ELR (cell line): Measurements from ENCODE around the gene GNG2.

Experiments used
- DNase-seq: peaks from one replicate; pipeline ENCODE4 v3.0.0-alpha.2; 2015; ENCODE audit warnings: low read depth

GNG2 gene

GRCh38 chr14:51894250-51894649 is 33.8 kb downstream of the GNG2 start:
- DNase-seq, result no peak

DNA sequence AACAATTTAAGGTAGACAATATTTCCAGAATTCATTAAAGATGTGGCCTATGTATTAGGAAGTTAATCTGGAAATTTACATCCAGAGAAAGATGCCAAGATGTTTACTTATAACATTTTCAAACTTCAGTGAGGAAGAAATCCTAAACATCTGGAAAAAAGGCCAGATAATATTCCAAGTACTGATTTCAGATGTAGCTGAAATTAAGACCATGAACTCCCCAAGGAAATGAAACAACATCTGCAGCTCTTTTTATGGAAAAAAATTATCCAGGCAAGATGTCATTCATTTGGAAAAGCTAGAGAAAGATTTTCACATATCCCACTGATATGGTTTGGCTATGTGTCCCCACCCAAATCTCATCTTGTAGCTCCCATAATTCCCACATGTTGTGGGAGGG is 35.0 kb downstream of the GNG2 start:
- DNase-seq, result no peak

- no peak for DNase-seq
These were observed 37.5 kb downstream of the GNG2 start for GRCh38 chr14:51897791-51898355.

DNA sequence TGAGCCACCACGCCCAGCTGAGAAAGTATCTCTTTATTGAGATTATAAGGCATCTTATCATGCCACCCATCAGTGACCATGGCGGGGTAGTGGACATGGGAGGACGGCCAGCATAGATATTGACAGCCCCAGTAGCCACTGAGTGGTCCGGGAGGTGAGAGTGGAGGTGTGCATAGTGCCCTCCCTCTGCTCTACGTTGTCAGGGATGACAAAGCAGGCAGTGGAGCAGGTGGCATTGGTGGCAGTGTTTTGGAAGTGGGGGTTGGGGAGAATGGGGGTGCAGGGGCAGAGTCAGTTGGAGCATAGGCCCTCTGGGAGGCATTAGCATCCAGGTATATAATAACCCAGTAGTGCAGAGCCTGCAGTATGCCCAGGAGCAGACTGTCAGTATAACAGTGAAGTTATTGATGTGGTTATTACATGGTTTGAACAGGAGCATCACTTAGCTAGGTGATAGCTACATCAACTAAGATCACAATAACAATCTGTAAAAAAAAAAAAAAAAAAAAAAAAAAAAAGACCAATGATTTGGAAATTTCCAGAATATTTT is 41.1 kb downstream of the GNG2 start:
- DNase-seq, result no peak

DNA sequence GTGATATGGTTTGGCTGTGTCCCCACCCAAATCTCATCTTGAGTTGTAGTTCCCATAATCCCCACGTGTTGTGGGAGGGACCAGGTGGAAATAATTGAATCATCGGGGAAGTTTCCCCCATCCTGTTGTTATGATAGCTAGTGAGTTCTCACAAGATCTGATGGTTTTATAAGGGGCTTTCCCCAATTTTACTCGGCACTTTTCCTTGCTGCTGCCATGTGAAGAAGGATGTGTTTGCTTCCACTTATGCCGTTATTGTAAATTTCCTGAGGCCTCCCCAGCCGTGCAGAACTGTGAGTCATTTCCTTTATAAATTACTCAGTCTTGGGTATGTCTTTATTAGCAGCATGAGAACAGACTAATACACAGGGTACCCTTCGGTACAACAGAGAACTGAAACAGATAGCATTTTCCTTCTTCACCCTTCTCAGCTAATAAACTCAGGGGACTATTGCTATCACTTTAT is 45.3 kb downstream of the GNG2 start:
- DNase-seq, result peak; percentile 90

GRCh38 chr14:51908086-51908485 is 47.7 kb downstream of the GNG2 start:
- peak; percentile 10 for DNase-seq

GRCh38 chr14:51912112-51912786 is 51.8 kb downstream of the GNG2 start:
- DNase-seq, result no peak

DNA sequence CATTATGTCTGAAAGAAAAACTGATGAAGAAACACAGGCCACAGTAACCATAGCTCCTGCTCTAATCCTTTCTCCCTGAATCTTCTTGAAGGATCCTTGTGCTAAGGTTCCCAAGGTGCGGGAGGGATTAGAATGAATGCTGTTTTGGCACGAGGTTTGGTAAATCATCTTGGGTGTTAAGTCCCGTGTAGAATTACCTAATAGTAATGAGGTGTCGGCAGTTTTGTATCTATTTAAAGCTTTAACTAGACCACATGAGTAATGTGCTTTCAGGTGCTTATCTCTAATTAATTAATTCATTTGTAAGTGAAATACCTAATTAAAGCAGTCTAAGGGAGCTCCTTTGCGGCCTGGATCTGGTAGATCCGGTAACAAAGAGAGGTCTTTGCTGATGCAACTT is 53.9 kb downstream of the GNG2 start:
- no peak for DNase-seq

- no peak for DNase-seq
These were observed 56.8 kb downstream of the GNG2 start for GRCh38 chr14:51917193-51917592.

DNA sequence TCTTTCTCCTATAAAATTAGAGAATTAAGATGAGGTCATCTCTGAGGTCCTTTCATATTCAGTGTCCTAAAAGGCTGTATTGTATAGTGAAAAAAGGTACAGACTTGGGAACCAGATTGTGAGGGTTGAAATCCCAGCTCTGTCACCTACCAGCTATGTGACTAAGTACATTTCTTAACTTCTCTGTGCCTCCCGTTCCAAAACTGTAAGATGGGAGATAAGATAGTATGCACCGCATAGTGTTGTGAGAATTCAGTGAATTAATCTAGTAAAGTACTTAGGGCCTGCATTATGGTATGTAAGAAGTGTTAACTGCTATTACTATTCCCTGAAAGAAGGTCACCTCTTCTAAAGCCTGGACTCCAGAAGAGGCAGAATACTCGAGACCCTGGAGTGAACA is 60.6 kb downstream of the GNG2 start:
- no peak for DNase-seq

- no peak for DNase-seq
These were observed 62.2 kb downstream of the GNG2 start for GRCh38 chr14:51922624-51923023.

DNA sequence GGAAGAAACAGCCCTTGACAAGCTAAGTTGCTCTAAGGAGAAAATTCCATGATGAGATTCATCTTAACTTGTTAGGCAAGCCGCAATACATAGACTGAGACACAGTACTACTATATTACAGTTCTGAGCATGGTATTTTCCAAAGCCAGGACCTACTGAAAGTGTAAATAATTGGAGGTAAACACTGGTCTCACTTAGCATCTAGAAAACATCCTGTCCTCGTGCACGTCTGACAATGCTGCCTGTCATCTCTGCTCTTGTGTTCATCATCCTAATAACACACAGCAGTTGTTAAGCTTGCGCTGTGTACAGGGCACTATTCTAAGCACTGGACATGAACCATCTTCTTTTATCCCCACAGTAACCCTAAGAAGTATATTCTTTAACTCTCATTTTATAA is 64.2 kb downstream of the GNG2 start:
- no peak for DNase-seq

GRCh38 chr14:51925980-51926379 is 65.6 kb downstream of the GNG2 start:
- no peak for DNase-seq

DNA sequence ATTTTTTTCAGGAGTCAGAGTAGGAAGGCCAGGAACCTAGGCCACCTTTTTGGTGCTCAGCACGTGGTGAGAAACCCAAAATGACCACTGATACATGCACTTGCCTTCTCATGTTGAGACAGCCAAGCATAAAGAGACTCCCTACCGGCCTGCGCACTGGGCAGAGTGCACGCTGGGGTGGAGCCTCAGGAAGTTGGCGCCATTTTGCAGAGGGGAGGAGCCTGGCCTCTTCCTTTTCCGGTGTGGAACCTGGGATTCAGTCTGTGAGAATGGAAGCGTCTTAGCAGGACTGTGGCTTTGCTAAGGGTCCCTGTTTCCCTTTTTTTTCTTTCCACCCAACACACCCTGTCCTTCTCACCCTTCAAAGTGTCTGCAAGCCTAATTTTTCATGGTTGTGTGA is 66.0 kb downstream of the GNG2 start:
- no peak for DNase-seq

- no peak for DNase-seq
These were observed 68.2 kb downstream of the GNG2 start for GRCh38 chr14:51928568-51928967.

DNA sequence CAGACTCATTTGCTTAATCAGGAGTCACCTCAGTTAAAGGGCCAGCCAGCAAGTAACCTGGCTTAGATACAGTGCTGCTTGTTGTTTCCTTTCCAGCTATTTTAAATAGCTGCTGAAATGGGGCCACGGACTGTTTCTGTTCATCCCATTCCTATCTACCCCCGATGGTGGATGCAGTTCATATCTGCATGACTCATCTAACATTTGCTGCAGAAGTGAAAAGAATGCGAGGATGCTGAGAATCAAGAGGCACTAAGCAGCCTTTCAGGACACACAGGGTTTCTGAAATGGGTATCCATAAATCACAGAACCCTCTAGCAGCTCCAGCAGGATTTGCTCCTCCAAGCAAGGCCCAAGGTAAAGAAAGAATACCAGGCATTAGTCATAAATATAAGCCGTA is 68.8 kb downstream of the GNG2 start:
- DNase-seq, result peak; percentile 23

- DNase-seq, result no peak
These were observed 69.7 kb downstream of the GNG2 start for GRCh38 chr14:51929910-51930682.

- DNase-seq, result no peak
These were observed 70.9 kb downstream of the GNG2 start for GRCh38 chr14:51931308-51931707.

- no peak for DNase-seq
These were observed 72.8 kb downstream of the GNG2 start for GRCh38 chr14:51933191-51933590.

DNA sequence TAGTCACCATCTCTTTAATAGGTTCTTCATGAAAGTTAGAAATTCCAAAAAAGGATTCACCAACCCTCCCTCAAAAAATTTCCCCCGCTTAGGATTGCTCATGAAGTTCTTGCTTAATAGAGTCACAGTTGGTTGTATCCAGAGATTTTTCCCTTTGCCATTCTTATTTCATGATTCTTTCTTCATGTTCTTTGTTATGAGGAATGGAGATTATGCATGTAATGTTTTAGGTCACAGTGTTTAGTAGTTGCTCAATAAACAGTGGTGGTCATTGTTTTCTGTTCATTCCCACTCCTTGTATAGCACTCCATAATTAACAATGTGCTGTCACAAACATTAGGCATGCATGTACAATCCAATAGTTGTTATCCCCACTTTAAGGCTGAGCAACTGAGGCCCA is 77.7 kb downstream of the GNG2 start:
- DNase-seq, result no peak

- DNase-seq, result no peak
These were observed 78.4 kb downstream of the GNG2 start for GRCh38 chr14:51938821-51939220.

DNA sequence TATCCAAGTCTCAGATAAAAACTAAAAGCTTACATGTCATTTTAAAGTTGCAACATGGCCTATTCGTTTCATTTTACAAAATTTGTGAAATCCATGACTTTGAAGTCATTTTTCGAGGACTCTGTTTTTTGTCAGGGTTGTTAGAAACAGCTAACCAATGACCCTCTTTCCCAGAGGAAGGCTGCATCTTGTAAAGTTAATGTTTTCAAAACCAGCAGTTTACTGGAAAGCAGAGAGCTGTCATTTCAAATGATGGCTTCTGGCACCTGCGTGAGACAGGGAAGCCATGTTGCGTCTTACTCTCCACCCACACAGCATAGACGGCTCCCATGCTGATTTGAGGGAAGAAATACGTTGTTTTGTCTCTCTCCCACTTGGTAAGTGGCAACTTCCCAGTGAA is 78.8 kb downstream of the GNG2 start:
- DNase-seq, result no peak

- no peak for DNase-seq
These were observed 79.4 kb downstream of the GNG2 start for GRCh38 chr14:51939755-51940301.
